GM18951 (cell line): ENCODE results near the gene ANKRD30B.
"Not testable (repeated sequence)": the region's sequence is repeated elsewhere in the genome, so short reads cannot be mapped to it uniquely, and the experiment has no call there.

Experiments
- POLR2A ChIP-seq: IDR thresholded peaks from 4 replicates; pipeline ENCODE4 v1.6.1; 2011; ENCODE audit warnings: mild to moderate bottlenecking; ENCODE audit not compliant: insufficient read length, insufficient read depth; ENCODE audit errors: extremely low read depth
- in situ Hi-C: fragments of 300-500 bp; cut with MboI; formaldehyde crosslinking; loops from one replicate; pipeline ENCODE4 v1.12.0; 2022; ENCODE audit warnings: low sequenced_read_pairs, mixed read lengths, inconsistent platforms; ENCODE audit not compliant: unreplicated experiment

ANKRD30B gene

GRCh38 chr18:14841607-14842006, 93.6 kb downstream of the ANKRD30B start:
- in situ Hi-C loops: not testable (repeated sequence)

- in situ Hi-C loops: not testable (repeated sequence)
Measured at GRCh38 chr18:14851533-14851932, 103.6 kb downstream of the ANKRD30B start.

- in situ Hi-C loops: not testable (repeated sequence)
Measured at GRCh38 chr18:14855634-14856033, 107.7 kb downstream of the ANKRD30B start.

- in situ Hi-C loops: not testable (repeated sequence)
Measured at GRCh38 chr18:14856256-14856655, 108.3 kb downstream of the ANKRD30B start.

- in situ Hi-C loops: not testable (repeated sequence)
Measured at GRCh38 chr18:14858514-14858913, 110.5 kb downstream of the ANKRD30B start.

DNA sequence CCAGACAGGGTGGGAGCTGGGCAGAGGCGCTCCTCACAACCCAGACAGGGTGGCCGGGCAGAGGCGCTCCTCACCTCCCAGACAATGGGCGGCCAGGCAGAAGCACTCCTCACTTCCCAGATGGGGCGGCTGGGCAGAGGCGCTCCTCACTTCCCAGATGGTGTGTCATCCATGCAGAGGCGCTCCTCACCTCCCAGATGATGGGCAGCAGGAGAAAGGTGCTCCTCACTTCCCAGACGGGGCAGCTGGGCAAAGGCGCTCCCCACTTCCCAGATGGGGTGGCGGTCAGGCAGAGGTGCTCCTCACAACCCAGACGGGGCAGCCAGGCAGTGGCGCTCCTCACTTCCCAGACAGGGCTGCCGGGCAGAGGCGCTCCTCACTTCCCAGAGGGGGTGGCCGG, 112.0 kb downstream of the ANKRD30B start:
- in situ Hi-C loops: not testable (repeated sequence)

DNA sequence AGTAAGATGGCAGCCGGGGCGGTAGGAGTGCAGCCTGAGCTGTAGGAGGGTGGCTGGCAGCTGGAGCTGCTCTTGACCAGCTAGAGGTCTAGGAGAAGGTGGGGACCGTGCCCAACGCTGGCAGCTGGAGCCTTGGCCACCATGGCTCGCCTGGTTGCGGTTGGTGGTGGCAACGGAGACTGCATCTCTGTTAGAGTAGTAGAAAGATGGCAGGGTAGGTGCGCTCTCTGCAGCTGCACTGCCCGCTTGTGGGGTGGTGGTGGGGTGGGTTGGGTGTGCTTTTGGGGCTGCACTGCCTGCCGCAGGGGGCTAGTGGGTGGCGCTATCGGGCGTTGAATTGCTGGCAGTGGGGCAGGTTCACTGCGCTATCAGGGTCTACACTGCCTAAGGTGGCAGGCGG, 118.5 kb downstream of the ANKRD30B start:
- in situ Hi-C loops: not testable (repeated sequence)

- in situ Hi-C loops: not testable (repeated sequence)
Measured at GRCh38 chr18:14867988-14868387, 120.0 kb downstream of the ANKRD30B start.

DNA sequence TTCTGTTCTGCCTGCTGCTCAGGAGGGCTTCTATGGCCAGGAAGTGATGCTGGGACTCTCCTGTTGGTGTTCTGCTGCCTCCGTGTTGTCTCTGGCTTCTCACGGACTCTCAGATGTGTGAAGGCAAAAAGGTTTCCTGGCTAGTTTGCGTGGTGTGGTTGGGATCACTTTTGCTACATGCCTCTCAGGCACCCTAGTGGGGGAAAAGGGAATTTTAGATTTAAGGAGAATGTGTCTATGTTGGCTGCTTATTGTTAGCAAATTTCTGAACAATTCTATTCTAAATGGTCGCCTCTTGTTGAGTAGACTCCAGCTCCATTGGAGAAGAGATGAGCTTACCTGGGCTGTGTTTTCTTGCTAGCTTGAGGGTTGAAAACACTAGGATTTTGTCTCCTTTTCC, 120.9 kb downstream of the ANKRD30B start:
- in situ Hi-C loops: not testable (repeated sequence)

GRCh38 chr18:14878826-14879225, 130.9 kb downstream of the ANKRD30B start:
- in situ Hi-C loops: not testable (repeated sequence)

DNA sequence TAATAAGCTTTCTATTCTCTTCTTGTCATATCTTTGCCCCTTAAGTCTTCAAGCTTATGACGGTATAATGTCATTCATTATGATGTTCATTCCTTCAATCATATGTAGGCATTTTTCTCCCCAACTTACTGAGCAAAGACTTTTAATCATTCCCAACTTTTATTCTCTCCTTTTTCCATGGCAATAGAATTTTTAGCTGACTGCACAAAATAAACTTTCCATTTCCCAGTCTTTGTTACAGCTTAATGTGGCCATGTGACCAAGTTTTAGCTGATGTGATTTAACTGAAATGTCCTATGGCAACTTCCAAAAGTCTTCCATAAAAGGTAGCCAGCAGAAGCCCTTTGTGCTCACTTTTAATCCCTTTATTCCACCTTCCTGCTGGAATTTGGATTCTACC, 152.5 kb downstream of the ANKRD30B start:
- TF ChIP-seq POLR2A: no peak
- in situ Hi-C loops: no loop called here
